ENCODE data around the gene AVPI1.

DNA sequence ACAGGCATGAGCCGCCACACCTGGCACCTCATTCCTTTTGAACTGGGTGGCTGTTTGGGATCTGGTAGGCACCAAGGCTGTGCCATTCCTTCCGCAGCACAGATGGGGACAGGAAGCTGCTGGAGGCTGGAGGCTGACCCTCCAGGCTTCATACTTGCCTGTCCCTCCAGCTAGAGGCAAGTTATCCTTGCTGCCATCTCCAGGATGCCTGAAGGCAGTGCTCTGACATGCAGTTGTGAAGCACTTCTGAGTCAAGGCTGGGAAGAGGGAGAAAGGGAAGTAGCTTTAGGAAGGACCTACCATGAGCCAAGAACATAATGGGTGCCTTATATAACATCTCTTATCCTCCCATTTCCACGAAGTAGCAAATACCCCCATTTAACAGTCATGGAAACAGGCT, 36.0 kb upstream of the AVPI1 start:
- TF ChIP-seq YY1 (IDR thresholded peaks at IDR 0.05; ENCODE audit: insufficient read depth, insufficient read length) (no peak), ZNF274 (IDR thresholded peaks at IDR 0.05; ENCODE audit: low read depth, low read length) (no peak), SUZ12 (IDR thresholded peaks at IDR 0.05; ENCODE audit: extremely low read depth, insufficient read depth, insufficient read length) (no peak)

Measured in NT2/D1 (cell line).